Trophoblast cell (in vitro differentiated cells and primary cell): ENCODE data around the gene IST1.

ENCODE experiments used
- DNase-seq, 2 donors: peaks; one replicate each; pipeline ENCODE4 v3.0.0-alpha.2; 2016
- H2AFZ ChIP-seq: 2 replicates; pipeline ENCODE4 v1.6.1; 2013; ENCODE audit warnings: low read length, moderate library complexity, mild to moderate bottlenecking; ENCODE audit not compliant: insufficient read depth, poor library complexity
- H2AK5ac ChIP-seq: 2 replicates; pipeline ENCODE4 v1.6.1; 2013; ENCODE audit warnings: mild to moderate bottlenecking, low read length
- H2BK120ac ChIP-seq: 2 replicates; pipeline ENCODE4 v1.6.1; 2013; ENCODE audit warnings: low read length, mild to moderate bottlenecking, moderate library complexity; ENCODE audit not compliant: insufficient read depth, poor library complexity
- H2BK12ac ChIP-seq: 2 replicates; pipeline ENCODE4 v1.6.1; 2013; ENCODE audit warnings: mild to moderate bottlenecking, low read length, moderate library complexity
- H2BK5ac ChIP-seq: 2 replicates; pipeline ENCODE4 v1.6.1; 2013; ENCODE audit warnings: low read length, low read depth, moderate library complexity, mild to moderate bottlenecking; ENCODE audit not compliant: poor library complexity
- H3K14ac ChIP-seq: 2 replicates; pipeline ENCODE4 v1.6.1; 2013; ENCODE audit warnings: mild to moderate bottlenecking, low read length
- H3K18ac ChIP-seq: 2 replicates; pipeline ENCODE4 v1.6.1; 2013; ENCODE audit warnings: mild to moderate bottlenecking, low read length
- H3K23ac ChIP-seq: 2 replicates; pipeline ENCODE4 v1.6.1; 2013; ENCODE audit warnings: low read length
- H3K27ac ChIP-seq: 2 replicates; pipeline ENCODE4 v1.5.1; 2013; ENCODE audit warnings: low read depth, mild to moderate bottlenecking, inconsistent platforms, low read length, moderate library complexity
- H3K27me3 ChIP-seq: 2 replicates; pipeline ENCODE4 v1.6.1; 2013; ENCODE audit warnings: inconsistent platforms, mild to moderate bottlenecking, low read length, moderate library complexity; ENCODE audit not compliant: insufficient read depth
- H3K36me3 ChIP-seq, 2 experiments: 1 replicate in 1 of 2; 2 replicates in 1 of 2; pipeline ENCODE4 v1.6.1; 2013; ENCODE audit warnings: low read length in 2 of 2, mild to moderate bottlenecking in 2 of 2, moderate library complexity in 1 of 2; ENCODE audit not compliant: insufficient read depth in 2 of 2, control insufficient read depth in 1 of 2
- H3K4ac ChIP-seq: 2 replicates; pipeline ENCODE4 v1.6.1; 2013; ENCODE audit warnings: low read depth, mild to moderate bottlenecking, low read length, moderate library complexity
- H3K4me1 ChIP-seq, 2 experiments: 1 replicate in 1 of 2; 2 replicates in 1 of 2; pipeline ENCODE4 v1.6.1; 2013; ENCODE audit warnings: low read length in 2 of 2, mild to moderate bottlenecking in 2 of 2, moderate library complexity in 1 of 2; ENCODE audit not compliant: insufficient read depth in 2 of 2, control insufficient read depth in 1 of 2
- H3K4me2 ChIP-seq: 2 replicates; pipeline ENCODE4 v1.6.1; 2013; ENCODE audit warnings: inconsistent platforms, mild to moderate bottlenecking, low read length, moderate library complexity
- H3K4me3 ChIP-seq: 2 replicates; pipeline ENCODE4 v1.5.1; 2013; ENCODE audit warnings: mild to moderate bottlenecking, low read depth, low read length, inconsistent platforms
- H3K79me1 ChIP-seq: one replicate; pipeline ENCODE4 v1.6.1; 2013; ENCODE audit warnings: low read length
- H3K79me2 ChIP-seq: 2 replicates; pipeline ENCODE4 v1.6.1; 2013; ENCODE audit warnings: low read length, mild to moderate bottlenecking; ENCODE audit not compliant: control insufficient read depth, insufficient read depth, poor library complexity
- H3K9ac ChIP-seq: 2 replicates; pipeline ENCODE4 v1.6.1; 2013; ENCODE audit warnings: mild to moderate bottlenecking, low read length
- H3K9me3 ChIP-seq: 2 replicates; pipeline ENCODE4 v1.6.1; 2013; ENCODE audit warnings: low read depth, mild to moderate bottlenecking, control low read depth, inconsistent platforms, low read length; ENCODE audit not compliant: insufficient read depth
- H4K12ac ChIP-seq: 2 replicates; pipeline ENCODE4 v1.6.1; 2013; ENCODE audit warnings: low read depth, mild to moderate bottlenecking, low read length, moderate library complexity
- H4K8ac ChIP-seq: 2 replicates; pipeline ENCODE4 v1.6.1; 2013; ENCODE audit warnings: low read depth, mild to moderate bottlenecking, low read length, moderate library complexity
- H4K91ac ChIP-seq: one replicate; pipeline ENCODE4 v1.6.1; 2013; ENCODE audit warnings: low read depth, mild to moderate bottlenecking, low read length, moderate library complexity
- WGBS: extraction: QIAGEN DNeasy Blood & Tissue Kit; methylation state at CpG from one replicate; pipeline ENCODE4 v1.1.7; 2013; ENCODE audit warnings: missing lambda C conversion rate; ENCODE audit not compliant: insufficient read length, insufficient coverage; ENCODE audit errors: extremely low coverage; 5-methylcytosine and 5-hydroxymethylcytosine counted together

Gene IST1

DNA sequence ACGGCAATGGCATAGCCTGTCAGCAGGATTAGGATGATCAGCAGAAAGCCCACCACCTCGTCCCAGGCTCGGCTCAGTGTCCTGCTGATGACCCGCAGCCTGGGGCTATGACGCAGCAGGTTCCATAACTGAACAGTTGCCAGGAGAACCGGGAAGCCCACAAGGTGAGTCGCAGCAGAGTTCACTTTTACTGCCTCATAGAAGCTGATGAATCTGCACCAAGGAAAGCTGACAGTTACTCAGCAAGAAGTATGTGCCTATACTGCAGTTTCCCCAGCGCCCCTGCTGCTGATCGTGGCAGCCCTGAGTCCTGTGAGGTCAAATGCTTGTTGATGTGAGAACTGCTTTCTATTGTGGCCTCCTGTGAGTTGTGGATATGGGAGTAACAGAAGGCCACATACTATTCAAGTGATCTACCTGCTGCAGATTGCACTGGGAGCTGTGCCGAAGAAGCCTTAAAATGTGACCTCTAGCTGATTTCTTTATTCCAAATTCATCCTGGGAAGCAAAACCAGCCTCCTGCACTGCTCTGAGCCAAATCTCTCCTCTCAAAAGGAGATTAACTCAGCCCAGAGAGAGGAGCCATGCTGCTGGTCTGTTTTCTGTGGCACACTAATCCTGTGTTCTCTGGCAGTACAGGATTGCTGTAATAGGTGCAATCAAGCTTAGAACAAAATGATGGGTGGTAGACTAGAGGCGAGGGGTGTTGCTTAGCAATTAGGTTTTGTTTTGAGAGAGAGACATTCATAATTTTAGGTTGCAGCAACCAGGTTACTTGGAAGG lies 38.8 kb downstream of the IST1 start:
- H2AFZ ChIP-seq, result no peak overlapping the region
- H3K4me1 ChIP-seq, result peaks cover 0 to 6% of the 10 kb centered on the region in 2 experiments
- H2AK5ac ChIP-seq, result no peak overlapping the region
- no peaks in the 10 kb centered on the region for H3K27me3 ChIP-seq
- H3K9ac ChIP-seq, result no peak overlapping the region
- DNase-seq, result no peak
- WGBS, result no CpG with 5 or more reads among the region's 11 CpGs
- H3K9me3 ChIP-seq, result peaks cover 1% of the 10 kb centered on the region
- H2BK5ac ChIP-seq, result no peak overlapping the region
- H2BK12ac ChIP-seq, result no peak overlapping the region
- H3K27ac ChIP-seq, result no peak overlapping the region
- no peak overlapping the region for H4K91ac ChIP-seq
- no peak overlapping the region for H3K18ac ChIP-seq
- H2BK120ac ChIP-seq, result no peak overlapping the region
- no peak overlapping the region for H4K8ac ChIP-seq
- H3K23ac ChIP-seq, result no peak overlapping the region
- no peak overlapping the region for H3K14ac ChIP-seq
- no peak overlapping the region for H3K4ac ChIP-seq
- H3K79me1 ChIP-seq, result no peaks in the 10 kb centered on the region
- H3K4me2 ChIP-seq, result no peak overlapping the region
- H4K12ac ChIP-seq, result no peak overlapping the region
- peaks cover 11 to 23% of the 10 kb centered on the region in 2 experiments for H3K36me3 ChIP-seq
- no peak overlapping the region for H3K4me3 ChIP-seq
- H3K79me2 ChIP-seq, result no peaks in the 10 kb centered on the region

DNA sequence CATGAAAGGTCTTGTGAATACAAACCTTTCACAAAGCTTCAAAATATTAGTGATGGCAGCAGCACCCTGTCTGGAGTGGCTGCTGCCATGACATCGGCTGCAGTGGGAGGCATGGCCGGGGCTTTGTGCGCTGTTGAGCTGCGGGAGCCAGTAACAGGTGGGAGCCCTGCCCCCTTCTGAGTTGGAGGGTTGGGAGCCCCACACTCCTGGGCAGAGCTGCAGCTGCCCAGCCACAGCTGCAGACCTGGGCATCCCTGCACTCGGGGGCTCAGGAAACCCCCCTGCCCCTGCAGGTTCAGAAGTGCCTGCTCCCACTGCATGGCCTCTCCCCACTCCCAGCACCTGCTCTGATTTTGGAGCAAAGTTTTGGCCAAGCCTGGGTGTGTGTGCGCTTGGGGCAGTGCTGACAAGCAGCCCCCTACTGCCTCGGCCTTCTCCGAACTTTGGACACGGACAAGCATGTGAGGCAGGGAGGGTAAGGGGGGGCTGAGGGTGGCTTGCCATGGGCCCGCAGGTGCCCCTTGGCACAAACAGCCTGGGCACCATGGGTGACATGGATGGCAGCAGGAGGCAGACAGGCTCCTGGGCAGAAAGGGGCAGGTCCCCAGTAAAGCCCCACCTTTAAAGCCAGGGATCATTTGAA lies 42.7 kb downstream of the IST1 start:
- DNase-seq, result no peak

GRCh38 chr16:71943887-71944286 lies 48.6 kb downstream of the IST1 start:
- no CpG with 5 or more reads among the region's 2 CpGs for WGBS
- DNase-seq, result no peak

More for the DNA sequence above, 42.7 kb downstream of the IST1 start:
- Histone ChIP-seq H3K4me1 (peaks cover 0 to 5% of the 10 kb centered on the region in 2 experiments), H3K79me2 (no peaks in the 10 kb centered on the region), H3K4ac (no peak overlapping the region), H3K36me3 (peaks cover 8 to 15% of the 10 kb centered on the region in 2 experiments), H3K4me2 (no peak overlapping the region), H3K27ac (no peak overlapping the region), H3K9me3 (peaks cover 1% of the 10 kb centered on the region), H3K9ac (no peak overlapping the region), H3K27me3 (no peaks in the 10 kb centered on the region), H3K23ac (no peak overlapping the region), H3K79me1 (no peaks in the 10 kb centered on the region), H4K12ac (no peak overlapping the region), H3K4me3 (no peak overlapping the region), H4K91ac (no peak overlapping the region), H2AK5ac (no peak overlapping the region), H3K18ac (no peak overlapping the region), H2BK120ac (no peak overlapping the region), H2AFZ (no peak overlapping the region), H4K8ac (no peak overlapping the region), H3K14ac (no peak overlapping the region), H2BK12ac (no peak overlapping the region), H2BK5ac (no peak overlapping the region)
- WGBS, result no CpG with 5 or more reads among the region's 10 CpGs

GRCh38 chr16:71945616-71946015 lies 50.3 kb downstream of the IST1 start:
- WGBS, result no CpG with 5 or more reads among the region's 6 CpGs
- Histone ChIP-seq H3K9ac (no peak overlapping the region), H3K4me3 (no peak overlapping the region), H3K4me1 (no peaks in the 10 kb centered on the region), H3K36me3 (no peaks in the 10 kb centered on the region), H2AFZ (no peak overlapping the region), H3K18ac (no peak overlapping the region), H2BK12ac (no peak overlapping the region), H3K79me2 (no peaks in the 10 kb centered on the region), H3K4ac (no peak overlapping the region), H4K8ac (no peak overlapping the region), H2AK5ac (no peak overlapping the region), H3K27me3 (no peaks in the 10 kb centered on the region), H3K9me3 (no peaks in the 10 kb centered on the region), H3K27ac (no peak overlapping the region), H3K4me2 (no peak overlapping the region), H3K79me1 (no peaks in the 10 kb centered on the region), H2BK5ac (no peak overlapping the region), H3K23ac (no peak overlapping the region), H4K12ac (no peak overlapping the region), H3K14ac (no peak overlapping the region), H2BK120ac (no peak overlapping the region), H4K91ac (no peak overlapping the region)
- no peak for DNase-seq

More at GRCh38 chr16:71943887-71944286, 48.6 kb downstream of the IST1 start:
- Histone ChIP-seq H3K9ac (no peak overlapping the region), H3K4me2 (no peak overlapping the region), H4K12ac (no peak overlapping the region), H3K4ac (no peak overlapping the region), H4K8ac (no peak overlapping the region), H2AK5ac (no peak overlapping the region), H3K79me1 (no peaks in the 10 kb centered on the region), H3K4me3 (no peak overlapping the region), H3K9me3 (no peaks in the 10 kb centered on the region), H4K91ac (no peak overlapping the region), H3K14ac (no peak overlapping the region), H2BK5ac (no peak overlapping the region), H2AFZ (no peak overlapping the region), H3K36me3 (no peaks in the 10 kb centered on the region), H3K79me2 (no peaks in the 10 kb centered on the region), H2BK12ac (no peak overlapping the region), H3K4me1 (no peaks in the 10 kb centered on the region), H2BK120ac (no peak overlapping the region), H3K18ac (no peak overlapping the region), H3K23ac (no peak overlapping the region), H3K27me3 (no peaks in the 10 kb centered on the region), H3K27ac (no peak overlapping the region)
